ENCODE data around the gene TUBGCP5. TPM values are rescaled to one million over a fixed set of nuclear protein-coding genes. Genes with fewer than 3 reads are reported as not detected.
"Not testable (repeated sequence)": the region's sequence is repeated elsewhere in the genome, so short reads cannot be mapped to it uniquely, and the experiment has no call there.

TUBGCP5 gene
- total RNA-seq, 3 donors from 2014 or later (not counting 1 experiment from before 2014, with no cell fraction given): 14.7 to 20.4 (median 17.5) TPM

- Histone ChIP-seq H3K27me3 (ENCODE audit: control insufficient read depth, insufficient read depth, low read length) (no peaks in the 10 kb centered on the region), H3K4me3 (ENCODE audit: low read length) (no peak overlapping the region), H3K9me3 (ENCODE audit: control insufficient read depth, insufficient read depth, low read length) (no peaks in the 10 kb centered on the region), H3K36me3 (ENCODE audit: control insufficient read depth, insufficient read depth, low read length) (peaks cover 2% of the 10 kb centered on the region), H3K4me1 (ENCODE audit: control insufficient read depth, insufficient read depth, low read length) (no peaks in the 10 kb centered on the region), H3K27ac (ENCODE audit: low read length) (no peak overlapping the region)
- Mint-ChIP-seq H3K27me3 (ENCODE audit: low read depth in 2 of 2) (no peaks in the 10 kb centered on the region), H3K36me3 (no peaks in the 10 kb centered on the region), H3K27ac (no peak overlapping the region), H3K4me3 (no peak overlapping the region), H3K4me1 (no peaks in the 10 kb centered on the region), H3K9me3 (no peaks in the 10 kb centered on the region)
- no peak for TF ChIP-seq CTCF (IDR thresholded peaks at IDR 0.05)
- no peak for DNase-seq
- intact Hi-C loops (cut with micrococcal nuclease): no loop called here
- no peak for ATAC-seq
- 89% methylated on average over 7 of the region's 7 CpGs for WGBS (ENCODE audit: insufficient coverage)
These were observed 49.5 kb downstream of the TUBGCP5 start for GRCh38 chr15:22989576-22990477.

DNA sequence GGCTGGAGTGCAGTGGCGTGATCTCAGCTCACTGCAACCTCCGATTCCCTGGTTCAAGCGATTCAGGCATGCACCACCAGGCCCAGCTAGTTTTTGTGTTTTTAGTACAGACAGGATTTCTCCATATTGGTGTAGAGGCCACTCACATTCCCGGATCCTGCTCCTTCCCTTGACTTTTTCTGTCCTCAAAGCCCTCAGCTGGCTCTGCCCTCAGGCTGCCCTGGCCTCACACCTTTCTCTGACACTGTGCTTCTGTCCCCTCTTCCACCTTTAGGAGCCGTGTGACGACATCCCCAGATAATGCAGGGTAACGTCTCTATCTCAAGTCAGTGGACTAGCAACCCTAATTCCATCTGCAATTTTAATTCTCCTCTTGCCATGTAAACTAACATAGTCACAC, 50.6 kb downstream of the TUBGCP5 start:
- no peaks in the 10 kb centered on the region for H3K27me3 Mint-ChIP-seq (ENCODE audit: low read depth in 2 of 2)
- Histone ChIP-seq H3K36me3 (ENCODE audit: control insufficient read depth, insufficient read depth, low read length) (no peaks in the 10 kb centered on the region), H3K27ac (ENCODE audit: low read length) (no peak overlapping the region), H3K4me1 (ENCODE audit: control insufficient read depth, insufficient read depth, low read length) (no peaks in the 10 kb centered on the region), H3K9me3 (ENCODE audit: control insufficient read depth, insufficient read depth, low read length) (no peaks in the 10 kb centered on the region), H3K4me3 (ENCODE audit: low read length) (no peak overlapping the region), H3K27me3 (ENCODE audit: control insufficient read depth, insufficient read depth, low read length) (no peaks in the 10 kb centered on the region)
- WGBS (ENCODE audit: insufficient coverage): 94% methylated on average over 7 of the region's 7 CpGs
- no peaks in the 10 kb centered on the region for H3K36me3 Mint-ChIP-seq
- H3K4me1 Mint-ChIP-seq: no peaks in the 10 kb centered on the region
- ATAC-seq: no peak
- no peak for TF ChIP-seq CTCF (IDR thresholded peaks at IDR 0.05)
- no peak overlapping the region for H3K27ac Mint-ChIP-seq
- no peaks in the 10 kb centered on the region for H3K9me3 Mint-ChIP-seq
- no peak for DNase-seq
- H3K4me3 Mint-ChIP-seq: no peak overlapping the region
- intact Hi-C loops (cut with micrococcal nuclease): no loop called here

GRCh38 chr15:22981931-22982330, 57.4 kb downstream of the TUBGCP5 start:
- Histone ChIP-seq H3K4me1 (ENCODE audit: control insufficient read depth, insufficient read depth, low read length) (peaks cover 17% of the 10 kb centered on the region), H3K27me3 (ENCODE audit: control insufficient read depth, insufficient read depth, low read length) (peaks cover 10% of the 10 kb centered on the region)
- H3K4me3 Mint-ChIP-seq; ATAC-seq; H3K4me3 ChIP-seq (ENCODE audit: low read length); H3K9me3 Mint-ChIP-seq; H3K36me3 ChIP-seq (ENCODE audit: control insufficient read depth, insufficient read depth, low read length); DNase-seq; H3K27ac ChIP-seq (ENCODE audit: low read length); H3K9me3 ChIP-seq (ENCODE audit: control insufficient read depth, insufficient read depth, low read length); H3K36me3 Mint-ChIP-seq; intact Hi-C loops (cut with micrococcal nuclease); H3K27ac Mint-ChIP-seq: not testable (repeated sequence)
- Mint-ChIP-seq H3K4me1 (peaks cover 15% of the 10 kb centered on the region in 2 donors), H3K27me3 (ENCODE audit: low read depth in 2 of 2) (peaks cover 16% of the 10 kb centered on the region in 2 donors)
- 96% methylated on average over 10 of the region's 11 CpGs for WGBS (ENCODE audit: insufficient coverage)

GRCh38 chr15:22981051-22981840, 58.1 kb downstream of the TUBGCP5 start:
- Mint-ChIP-seq H3K9me3 (no peaks in the 10 kb centered on the region), H3K27ac (no peak overlapping the region), H3K27me3 (ENCODE audit: low read depth in 2 of 2) (peaks cover 16% of the 10 kb centered on the region in 2 donors), H3K36me3 (no peaks in the 10 kb centered on the region), H3K4me3 (peak overlapping the region; percentile 83), H3K4me1 (peaks cover 15% of the 10 kb centered on the region in 2 donors)
- 70% methylated on average over 25 of the region's 30 CpGs for WGBS (ENCODE audit: insufficient coverage)
- Histone ChIP-seq H3K36me3 (ENCODE audit: control insufficient read depth, insufficient read depth, low read length) (no peaks in the 10 kb centered on the region), H3K9me3 (ENCODE audit: control insufficient read depth, insufficient read depth, low read length) (no peaks in the 10 kb centered on the region), H3K27ac (ENCODE audit: low read length) (no peak overlapping the region), H3K4me3 (ENCODE audit: low read length) (no peak overlapping the region), H3K4me1 (ENCODE audit: control insufficient read depth, insufficient read depth, low read length) (peaks cover 17% of the 10 kb centered on the region), H3K27me3 (ENCODE audit: control insufficient read depth, insufficient read depth, low read length) (peaks cover 10% of the 10 kb centered on the region)
- ATAC-seq: no peak
- intact Hi-C loops (cut with micrococcal nuclease): no loop called here
- no peak for DNase-seq
- no peak for TF ChIP-seq CTCF (IDR thresholded peaks at IDR 0.05)

Data from natural killer cell (primary cell).